Mesendoderm (in vitro differentiated cells): Measurements from ENCODE around the gene P2RY2.
"Not testable (repeated sequence)": the region's sequence is repeated elsewhere in the genome, so short reads cannot be mapped to it uniquely, and the experiment has no call there.

Source experiments
- DNase-seq: peaks from one replicate; pipeline ENCODE4 v3.0.0; 2013
- H2AK5ac ChIP-seq: 2 replicates; pipeline ENCODE4 v1.6.1; 2013; ENCODE audit warnings: low read length, inconsistent platforms
- H2BK120ac ChIP-seq: 2 replicates; pipeline ENCODE4 v1.6.1; 2013; ENCODE audit warnings: low read depth, mild to moderate bottlenecking, low read length, moderate library complexity, mixed read lengths
- H2BK15ac ChIP-seq: replicated peaks from 2 replicates; pipeline ENCODE4 v1.6.1; 2013; ENCODE audit warnings: low read depth, mild to moderate bottlenecking, moderate library complexity
- H2BK5ac ChIP-seq: 2 replicates; pipeline ENCODE4 v1.6.1; 2013; ENCODE audit warnings: low read length, inconsistent platforms
- H3K18ac ChIP-seq: 2 replicates; pipeline ENCODE4 v1.6.1; 2013; ENCODE audit warnings: mild to moderate bottlenecking, low read length, mixed read lengths
- H3K23ac ChIP-seq: one replicate; pipeline ENCODE4 v1.6.1; 2013; ENCODE audit warnings: low read length
- H3K27ac ChIP-seq: 2 replicates; pipeline ENCODE4 v1.5.1; 2013; ENCODE audit warnings: low read depth, mild to moderate bottlenecking, inconsistent platforms, low read length, moderate library complexity
- H3K27me3 ChIP-seq: 2 replicates; pipeline ENCODE4 v1.6.1; 2013; ENCODE audit warnings: low read length, control low read depth, mild to moderate bottlenecking, inconsistent platforms; ENCODE audit not compliant: insufficient read depth, poor library complexity
- H3K36me3 ChIP-seq: 2 replicates; pipeline ENCODE4 v1.6.1; 2013; ENCODE audit warnings: low read length, inconsistent platforms; ENCODE audit not compliant: control insufficient read depth, insufficient read depth
- H3K4ac ChIP-seq: one replicate; pipeline ENCODE4 v1.6.1; 2013; ENCODE audit warnings: low read depth, mild to moderate bottlenecking, low read length, moderate library complexity
- H3K4me1 ChIP-seq: 2 replicates; pipeline ENCODE4 v1.6.1; 2013; ENCODE audit warnings: low read depth, low read length, inconsistent platforms; ENCODE audit not compliant: control insufficient read depth
- H3K4me2 ChIP-seq: 2 replicates; pipeline ENCODE4 v1.6.1; 2013; ENCODE audit warnings: low read length
- H3K4me3 ChIP-seq: 2 replicates; pipeline ENCODE4 v1.5.1; 2013; ENCODE audit warnings: mild to moderate bottlenecking, low read length
- H3K56ac ChIP-seq: one replicate; pipeline ENCODE4 v1.6.1; 2013; ENCODE audit warnings: low read length
- H3K79me1 ChIP-seq: 2 replicates; pipeline ENCODE4 v1.6.1; 2013; ENCODE audit warnings: low read length, inconsistent platforms
- H3K79me2 ChIP-seq: 2 replicates; pipeline ENCODE4 v1.6.1; 2013; ENCODE audit warnings: mild to moderate bottlenecking, low read length; ENCODE audit not compliant: control insufficient read depth, insufficient read depth
- H3K9ac ChIP-seq: 2 replicates; pipeline ENCODE4 v1.6.1; 2013; ENCODE audit warnings: low read length, inconsistent platforms
- H4K5ac ChIP-seq: one replicate; pipeline ENCODE4 v1.6.1; 2013; ENCODE audit warnings: low read length
- H4K8ac ChIP-seq: one replicate; pipeline ENCODE4 v1.6.1; 2013; ENCODE audit warnings: low read depth, mild to moderate bottlenecking, control low read depth, low read length, moderate library complexity
- WGBS: extraction: QIAGEN DNeasy Blood & Tissue Kit; methylation state at CpG from one replicate; pipeline ENCODE4 v1.1.7; 2013; ENCODE audit warnings: low lambda C conversion rate, missing lambda C conversion rate; ENCODE audit not compliant: insufficient coverage; ENCODE audit errors: extremely low coverage; 5-methylcytosine and 5-hydroxymethylcytosine counted together

Gene P2RY2

DNA sequence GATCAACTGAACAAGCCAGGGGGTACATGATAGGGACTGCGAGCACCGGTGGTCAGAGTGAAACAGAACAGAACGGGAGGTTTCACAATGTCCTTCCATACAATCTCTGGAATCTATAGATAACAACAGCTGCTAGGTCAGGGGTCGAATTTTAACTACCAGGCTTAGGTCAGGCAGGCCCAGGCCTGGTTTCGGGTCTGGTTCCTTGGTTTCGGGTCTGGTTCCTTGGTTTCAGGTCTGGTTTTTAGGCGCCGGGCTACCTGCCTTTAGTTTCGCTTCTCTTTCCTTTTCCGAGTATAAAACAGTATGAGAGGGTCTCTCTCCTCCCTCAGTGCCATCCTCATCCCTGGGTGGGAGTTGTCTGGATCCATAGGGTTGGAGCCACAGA, 53.4 kb downstream of the P2RY2 start:
- not testable (repeated sequence) for DNase-seq
- WGBS = no CpG with 5 or more reads among the region's 10 CpGs

GRCh38 chr11:73271936-73272679, 54.0 kb downstream of the P2RY2 start, which contains the start of gene P2RY6:
Gene P2RY6 (plus strand): TSS chr11:73272338. CDS start chr11:73296519, 24,181 bp downstream.
- DNase-seq = peak; percentile 92
- H3K4me1 ChIP-seq = peaks cover 2% of the 10 kb centered on the region
- no peak within 1 kb of the TSS for H2AK5ac ChIP-seq
- H4K8ac ChIP-seq = no peak within 1 kb of the TSS
- no peak within 1 kb of the TSS for H3K4me3 ChIP-seq
- WGBS = no CpG with 5 or more reads among the region's 17 CpGs
- H3K79me2 ChIP-seq = no peaks in the 10 kb centered on the region
- H3K36me3 ChIP-seq = no peaks in the 10 kb centered on the region
- H3K9ac ChIP-seq = no peak within 1 kb of the TSS
- H3K23ac ChIP-seq = no peak within 1 kb of the TSS
- H4K5ac ChIP-seq = no peak within 1 kb of the TSS
- no peaks in the 10 kb centered on the region for H3K79me1 ChIP-seq
- H3K27me3 ChIP-seq = no peaks in the 10 kb centered on the region
- H3K4ac ChIP-seq = no peak within 1 kb of the TSS
- no peak within 1 kb of the TSS for H2BK15ac ChIP-seq
- peak within 1 kb of the TSS; percentile 1 for H3K56ac ChIP-seq
- no peak within 1 kb of the TSS for H3K18ac ChIP-seq
- H2BK120ac ChIP-seq = no peak within 1 kb of the TSS
- no peak within 1 kb of the TSS for H2BK5ac ChIP-seq
- H3K27ac ChIP-seq = no peak within 1 kb of the TSS
- H3K4me2 ChIP-seq = no peak within 1 kb of the TSS

More for the DNA sequence above, 53.4 kb downstream of the P2RY2 start:
- H2BK15ac ChIP-seq, H4K5ac ChIP-seq, H3K4me2 ChIP-seq, H3K4me3 ChIP-seq, H3K56ac ChIP-seq, H2BK120ac ChIP-seq, H2BK5ac ChIP-seq, H3K9ac ChIP-seq, H3K79me2 ChIP-seq, H3K27me3 ChIP-seq, H3K4me1 ChIP-seq, H3K18ac ChIP-seq, H2AK5ac ChIP-seq, H3K27ac ChIP-seq, H3K4ac ChIP-seq, H3K79me1 ChIP-seq, H3K36me3 ChIP-seq, H3K23ac ChIP-seq, H4K8ac ChIP-seq: not testable (repeated sequence)

GRCh38 chr11:73272680-73273038, 54.6 kb downstream of the P2RY2 start:
- H3K36me3 ChIP-seq = no peaks in the 10 kb centered on the region
- no peaks in the 10 kb centered on the region for H3K27me3 ChIP-seq
- no CpG with 5 or more reads among the region's 7 CpGs for WGBS
- H3K23ac ChIP-seq = no peak overlapping the region
- H2BK15ac ChIP-seq = no peak overlapping the region
- H3K79me1 ChIP-seq = no peaks in the 10 kb centered on the region
- peak overlapping the region; percentile 1 for H3K56ac ChIP-seq
- no peak overlapping the region for H3K4ac ChIP-seq
- H3K27ac ChIP-seq = no peak overlapping the region
- no peak overlapping the region for H2BK120ac ChIP-seq
- H3K4me1 ChIP-seq = peaks cover 2% of the 10 kb centered on the region
- H3K4me3 ChIP-seq = no peak overlapping the region
- no peak for DNase-seq
- no peak overlapping the region for H3K4me2 ChIP-seq
- H3K18ac ChIP-seq = no peak overlapping the region
- no peaks in the 10 kb centered on the region for H3K79me2 ChIP-seq
- H4K5ac ChIP-seq = no peak overlapping the region
- no peak overlapping the region for H2BK5ac ChIP-seq
- no peak overlapping the region for H2AK5ac ChIP-seq
- H3K9ac ChIP-seq = no peak overlapping the region
- H4K8ac ChIP-seq = no peak overlapping the region

- H3K27me3 ChIP-seq = no peaks in the 10 kb centered on the region
- WGBS = no CpG with 5 or more reads among the region's 8 CpGs
- no peak overlapping the region for H3K23ac ChIP-seq
- no peak overlapping the region for H2BK120ac ChIP-seq
- no peak overlapping the region for H3K9ac ChIP-seq
- H2AK5ac ChIP-seq = no peak overlapping the region
- no peak overlapping the region for H3K27ac ChIP-seq
- no peak overlapping the region for H3K4ac ChIP-seq
- no peak for DNase-seq
- peaks cover 2% of the 10 kb centered on the region for H3K4me1 ChIP-seq
- H3K4me2 ChIP-seq = no peak overlapping the region
- no peak overlapping the region for H3K4me3 ChIP-seq
- H4K5ac ChIP-seq = no peak overlapping the region
- H3K79me2 ChIP-seq = no peaks in the 10 kb centered on the region
- no peak overlapping the region for H2BK15ac ChIP-seq
- H3K79me1 ChIP-seq = no peaks in the 10 kb centered on the region
- H3K56ac ChIP-seq = no peak overlapping the region
- H3K36me3 ChIP-seq = no peaks in the 10 kb centered on the region
- no peak overlapping the region for H2BK5ac ChIP-seq
- no peak overlapping the region for H4K8ac ChIP-seq
- H3K18ac ChIP-seq = no peak overlapping the region
Observed at GRCh38 chr11:73273222-73273895, 55.3 kb downstream of the P2RY2 start.

- DNase-seq, H3K9ac ChIP-seq, H2BK120ac ChIP-seq, H3K56ac ChIP-seq, H3K4me3 ChIP-seq, H2AK5ac ChIP-seq, H3K36me3 ChIP-seq, H3K23ac ChIP-seq, H3K4me1 ChIP-seq, H3K18ac ChIP-seq, H3K79me2 ChIP-seq, H4K8ac ChIP-seq, H4K5ac ChIP-seq, H2BK15ac ChIP-seq, H3K4ac ChIP-seq, H3K4me2 ChIP-seq, H3K27me3 ChIP-seq, H3K27ac ChIP-seq, H2BK5ac ChIP-seq, H3K79me1 ChIP-seq: not testable (repeated sequence)
- WGBS = no CpG with 5 or more reads among the region's 4 CpGs
Observed at GRCh38 chr11:73274191-73274590, 56.1 kb downstream of the P2RY2 start.
